Measurements from ENCODE around the gene LYRM9.

DNA sequence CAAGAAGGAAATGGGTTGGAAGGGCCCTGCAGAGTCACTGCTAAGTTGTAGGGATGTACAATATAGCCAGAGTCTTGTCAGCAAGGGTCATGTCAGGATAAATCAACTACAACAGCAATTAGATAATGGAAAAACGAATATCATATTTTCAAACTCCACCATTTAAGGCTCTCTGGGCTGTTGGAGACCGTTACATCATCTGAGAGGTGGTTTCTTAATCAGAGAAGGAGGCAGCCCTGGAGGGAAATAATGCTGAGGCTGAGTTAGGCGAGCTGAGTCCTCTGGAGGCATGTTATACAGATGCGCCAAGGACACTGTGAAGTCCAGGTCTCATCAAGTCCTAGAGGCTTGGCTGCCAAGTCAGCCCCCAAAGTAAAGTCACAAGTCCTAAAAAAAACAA is 30.3 kb downstream of the LYRM9 start:
- TF ChIP-seq, protein P1, sequence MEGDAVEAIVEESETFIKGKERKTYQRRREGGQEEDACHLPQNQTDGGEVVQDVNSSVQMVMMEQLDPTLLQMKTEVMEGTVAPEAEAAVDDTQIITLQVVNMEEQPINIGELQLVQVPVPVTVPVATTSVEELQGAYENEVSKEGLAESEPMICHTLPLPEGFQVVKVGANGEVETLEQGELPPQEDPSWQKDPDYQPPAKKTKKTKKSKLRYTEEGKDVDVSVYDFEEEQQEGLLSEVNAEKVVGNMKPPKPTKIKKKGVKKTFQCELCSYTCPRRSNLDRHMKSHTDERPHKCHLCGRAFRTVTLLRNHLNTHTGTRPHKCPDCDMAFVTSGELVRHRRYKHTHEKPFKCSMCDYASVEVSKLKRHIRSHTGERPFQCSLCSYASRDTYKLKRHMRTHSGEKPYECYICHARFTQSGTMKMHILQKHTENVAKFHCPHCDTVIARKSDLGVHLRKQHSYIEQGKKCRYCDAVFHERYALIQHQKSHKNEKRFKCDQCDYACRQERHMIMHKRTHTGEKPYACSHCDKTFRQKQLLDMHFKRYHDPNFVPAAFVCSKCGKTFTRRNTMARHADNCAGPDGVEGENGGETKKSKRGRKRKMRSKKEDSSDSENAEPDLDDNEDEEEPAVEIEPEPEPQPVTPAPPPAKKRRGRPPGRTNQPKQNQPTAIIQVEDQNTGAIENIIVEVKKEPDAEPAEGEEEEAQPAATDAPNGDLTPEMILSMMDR (IDR thresholded peaks at IDR 0.05): no peak
- TF ChIP-seq POLR2A (IDR thresholded peaks at IDR 0.05): no peak

All from adrenal gland (tissue), 5 donors.